Measurements from ENCODE around the gene FABP7. TPM values are rescaled to one million over a fixed set of nuclear protein-coding genes. Genes with fewer than 3 reads are reported as not detected.

The FABP7 gene
- total RNA-seq, 1 experiment from 2014 or later = 0.28 TPM

DNA sequence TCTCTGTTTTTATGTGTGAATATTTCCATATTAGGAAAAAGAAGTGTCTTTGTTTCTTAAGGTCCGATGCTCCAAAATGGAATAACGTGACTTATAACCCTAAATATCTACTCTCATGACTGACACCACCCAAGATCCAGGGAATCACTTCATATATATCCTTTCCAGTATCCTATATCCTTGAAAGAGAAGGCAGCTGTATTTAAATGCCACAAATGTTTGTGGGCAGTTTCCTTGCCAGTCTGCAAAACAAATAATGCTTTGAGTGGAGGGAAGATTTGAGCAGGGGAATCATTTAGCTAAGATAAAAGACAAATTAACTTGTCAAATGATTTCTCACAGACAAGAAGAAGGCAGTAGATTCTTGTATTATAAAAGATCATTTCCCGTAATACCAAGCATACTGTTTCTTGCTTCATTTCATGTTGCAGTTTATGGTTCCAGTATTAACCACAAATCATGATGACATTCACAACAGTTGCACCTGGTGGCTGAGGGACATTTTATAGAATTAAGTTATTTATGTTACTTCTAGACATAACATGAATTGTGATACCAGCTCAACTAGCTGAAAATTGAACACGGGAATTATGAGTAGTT, 30.0 kb upstream of the FABP7 start:
- Histone ChIP-seq H3K4me3 (ENCODE audit: insufficient read depth, low read depth, low read length) (no peak overlapping the region), H3K27me3 (ENCODE audit: control insufficient read depth, insufficient read depth, low read length) (peaks cover 38% of the 10 kb centered on the region), H3K36me3 (replicated peaks; ENCODE audit: control insufficient read depth, insufficient read depth, low read length) (no peaks in the 10 kb centered on the region)
- no peak for DNase-seq

DNA sequence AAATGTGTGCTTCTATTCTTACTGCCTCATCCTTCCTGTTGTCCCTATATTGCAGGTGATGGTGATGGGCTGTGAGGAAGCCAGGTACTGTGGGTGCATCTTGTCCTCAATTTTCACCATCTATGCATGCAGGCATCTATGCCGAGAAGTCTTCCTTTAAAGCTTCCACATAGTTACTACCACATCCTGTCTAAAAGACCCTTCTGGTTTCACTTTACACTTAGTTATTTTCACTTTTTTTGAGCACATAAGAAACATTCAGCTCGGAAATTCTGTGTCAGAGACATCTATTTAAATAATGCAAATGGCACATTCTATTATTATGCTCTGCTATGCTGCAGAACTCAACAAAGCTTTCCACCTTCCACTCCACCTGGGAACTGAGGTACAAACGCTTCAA, 28.2 kb upstream of the FABP7 start:
- DNase-seq = no peak
- no peaks in the 10 kb centered on the region for H3K36me3 ChIP-seq (replicated peaks; ENCODE audit: control insufficient read depth, insufficient read depth, low read length)
- H3K27me3 ChIP-seq (ENCODE audit: control insufficient read depth, insufficient read depth, low read length) = peaks cover 44% of the 10 kb centered on the region
- no peak overlapping the region for H3K4me3 ChIP-seq (ENCODE audit: insufficient read depth, low read depth, low read length)

DNA sequence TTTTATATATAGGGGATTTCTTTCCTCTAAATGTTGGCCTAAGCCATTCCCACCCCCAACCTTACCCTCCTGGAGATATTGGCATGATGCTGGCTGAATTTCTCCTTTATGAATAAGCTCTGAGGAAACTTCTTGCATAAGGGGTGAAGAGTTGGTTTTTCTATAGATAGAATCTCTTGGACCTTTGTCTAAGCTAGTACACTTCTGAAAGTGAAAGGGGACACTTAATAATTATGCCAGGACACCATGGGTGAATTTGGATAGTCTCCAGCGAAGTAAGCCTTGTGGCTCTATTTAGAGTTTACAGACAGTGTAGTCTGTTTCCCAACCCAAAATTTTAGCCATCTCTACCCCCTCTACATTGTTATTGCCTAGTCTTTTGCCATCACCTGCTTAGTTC, 27.1 kb upstream of the FABP7 start:
- no peaks in the 10 kb centered on the region for H3K36me3 ChIP-seq (replicated peaks; ENCODE audit: control insufficient read depth, insufficient read depth, low read length)
- H3K27me3 ChIP-seq (ENCODE audit: control insufficient read depth, insufficient read depth, low read length) = peaks cover 55% of the 10 kb centered on the region
- no peak overlapping the region for H3K4me3 ChIP-seq (ENCODE audit: insufficient read depth, low read depth, low read length)
- no peak for DNase-seq

DNA sequence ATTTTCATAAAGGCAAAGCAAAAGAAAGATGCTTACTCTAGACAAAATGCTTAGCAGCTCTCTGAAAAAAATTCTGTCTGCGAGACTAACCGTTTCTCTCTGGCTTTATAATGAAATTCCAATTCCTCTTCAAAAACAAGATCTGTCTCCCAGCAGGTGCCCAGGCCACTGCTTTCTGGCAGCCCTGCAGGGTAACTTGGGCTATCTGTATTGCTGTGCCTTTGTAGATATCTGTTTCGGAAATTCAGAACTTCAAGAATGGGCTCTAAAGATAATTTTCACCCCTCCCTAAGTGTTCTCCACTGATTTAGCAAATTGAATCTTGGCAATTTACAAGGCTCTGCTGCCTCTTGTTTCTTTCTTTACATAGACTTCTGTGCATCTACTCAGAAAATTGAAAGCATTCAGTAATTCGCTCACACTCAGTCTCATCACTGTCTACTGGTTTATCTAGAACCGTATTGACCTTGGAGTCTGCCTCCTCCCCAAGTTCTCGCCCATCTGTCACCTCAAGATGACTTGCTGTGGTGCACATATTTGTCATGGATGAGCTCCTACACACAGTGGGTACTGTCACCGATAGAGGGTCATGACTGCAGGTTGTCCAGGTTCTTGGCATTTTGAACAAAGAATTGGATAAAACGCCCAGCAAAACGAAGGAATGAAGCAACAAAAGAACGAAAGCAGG, 26.4 kb upstream of the FABP7 start:
- Histone ChIP-seq H3K4me3 (ENCODE audit: insufficient read depth, low read depth, low read length) (no peak overlapping the region), H3K27me3 (ENCODE audit: control insufficient read depth, insufficient read depth, low read length) (peaks cover 59% of the 10 kb centered on the region), H3K36me3 (replicated peaks; ENCODE audit: control insufficient read depth, insufficient read depth, low read length) (no peaks in the 10 kb centered on the region)
- peak; percentile 24 for DNase-seq

DNA sequence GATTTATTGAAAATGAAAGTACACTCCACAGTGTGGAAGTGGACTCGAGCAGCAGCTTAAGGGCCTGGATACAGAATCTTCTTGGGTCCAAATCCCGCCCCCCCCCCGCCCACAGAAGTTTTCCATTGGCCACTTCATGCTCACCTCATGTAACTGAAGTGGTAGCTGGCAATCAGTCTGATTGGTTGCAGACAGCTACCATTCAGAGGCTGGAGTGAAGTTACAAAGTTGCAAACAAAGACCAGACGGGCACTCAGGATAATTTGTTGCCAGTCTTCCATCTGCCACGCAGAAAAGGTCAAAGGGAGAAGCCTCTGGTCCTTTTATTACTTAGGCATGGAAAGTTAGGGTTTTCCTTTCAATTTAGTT, 25.8 kb upstream of the FABP7 start:
- peaks cover 63% of the 10 kb centered on the region for H3K27me3 ChIP-seq (ENCODE audit: control insufficient read depth, insufficient read depth, low read length)
- no peaks in the 10 kb centered on the region for H3K36me3 ChIP-seq (replicated peaks; ENCODE audit: control insufficient read depth, insufficient read depth, low read length)
- no peak overlapping the region for H3K4me3 ChIP-seq (ENCODE audit: insufficient read depth, low read depth, low read length)

DNA sequence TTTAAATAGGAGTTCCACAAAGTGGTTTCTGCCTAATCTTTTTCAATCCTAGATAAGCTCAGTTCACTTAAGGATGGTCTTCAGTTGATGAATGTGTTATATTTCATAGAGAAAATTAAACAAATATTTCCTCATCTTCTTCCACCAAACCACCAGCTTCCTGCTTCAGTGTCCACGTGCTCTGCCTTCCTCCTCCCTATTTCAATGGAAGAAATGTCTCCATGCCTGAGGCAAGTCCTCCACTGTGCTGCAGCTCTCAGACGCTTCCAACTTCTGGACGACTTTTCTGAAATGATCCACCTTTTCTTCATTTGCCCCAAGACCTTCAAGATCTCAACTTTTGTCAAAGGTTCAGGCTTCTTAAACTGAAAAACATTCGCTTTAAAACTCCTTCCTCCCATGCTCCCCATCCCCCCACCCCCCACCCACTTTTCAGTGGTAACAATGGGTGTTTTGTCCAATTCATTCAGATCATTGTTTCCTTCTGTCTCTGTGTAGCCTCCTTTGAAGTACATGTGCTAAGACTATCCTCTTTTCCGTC, 25.3 kb upstream of the FABP7 start:
- H3K27me3 ChIP-seq (ENCODE audit: control insufficient read depth, insufficient read depth, low read length) = peaks cover 68% of the 10 kb centered on the region
- H3K36me3 ChIP-seq (replicated peaks; ENCODE audit: control insufficient read depth, insufficient read depth, low read length) = no peaks in the 10 kb centered on the region
- no peak for DNase-seq
- H3K4me3 ChIP-seq (ENCODE audit: insufficient read depth, low read depth, low read length) = no peak overlapping the region

More for the DNA sequence above, 25.8 kb upstream of the FABP7 start:
- DNase-seq = no peak

DNA sequence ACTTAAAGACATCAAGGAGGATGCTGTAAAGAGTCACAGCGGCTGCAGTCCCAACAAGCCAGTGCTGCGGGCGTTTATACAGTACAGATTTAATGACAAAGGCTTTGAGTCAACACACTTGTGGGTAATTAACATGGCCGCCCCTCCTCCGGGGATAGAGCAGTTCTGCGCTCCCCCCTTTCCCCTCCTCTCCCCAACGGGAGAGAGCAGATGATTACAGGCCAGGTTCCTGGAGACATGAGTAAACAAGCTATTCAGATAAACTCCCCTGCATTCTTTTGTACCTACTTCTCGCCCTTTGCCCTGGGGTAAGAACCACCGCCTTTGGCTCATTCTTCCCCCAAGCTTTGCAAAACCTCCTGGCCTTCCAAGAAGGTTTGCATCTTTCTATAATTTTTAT, 23.6 kb upstream of the FABP7 start:
- no peak for DNase-seq
- Histone ChIP-seq H3K36me3 (replicated peaks; ENCODE audit: control insufficient read depth, insufficient read depth, low read length) (no peaks in the 10 kb centered on the region), H3K4me3 (ENCODE audit: insufficient read depth, low read depth, low read length) (no peak overlapping the region), H3K27me3 (ENCODE audit: control insufficient read depth, insufficient read depth, low read length) (peaks cover 71% of the 10 kb centered on the region)

DNA sequence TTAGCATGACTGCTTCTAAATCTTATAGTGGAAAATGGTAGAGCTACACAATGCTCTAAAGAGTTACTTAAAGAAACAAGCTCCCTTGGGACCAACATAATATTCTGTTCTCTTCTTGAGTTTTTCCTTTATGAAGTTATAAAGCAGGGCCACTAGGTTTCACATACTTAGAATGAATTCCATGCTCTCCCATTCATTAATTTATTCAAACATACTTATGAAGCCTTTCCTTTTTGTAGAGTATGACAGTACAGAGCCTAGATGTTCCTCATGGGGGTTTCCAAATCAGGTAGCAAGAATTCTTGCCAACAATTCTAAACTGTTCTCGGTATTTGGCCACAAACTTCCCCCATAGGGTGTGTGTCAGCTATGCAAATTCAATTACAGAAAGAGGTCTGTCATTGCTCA, 20.6 kb upstream of the FABP7 start:
- H3K27me3 ChIP-seq (ENCODE audit: control insufficient read depth, insufficient read depth, low read length) = peaks cover 54% of the 10 kb centered on the region
- H3K36me3 ChIP-seq (replicated peaks; ENCODE audit: control insufficient read depth, insufficient read depth, low read length) = no peaks in the 10 kb centered on the region
- no peak overlapping the region for H3K4me3 ChIP-seq (ENCODE audit: insufficient read depth, low read depth, low read length)
- no peak for DNase-seq

DNA sequence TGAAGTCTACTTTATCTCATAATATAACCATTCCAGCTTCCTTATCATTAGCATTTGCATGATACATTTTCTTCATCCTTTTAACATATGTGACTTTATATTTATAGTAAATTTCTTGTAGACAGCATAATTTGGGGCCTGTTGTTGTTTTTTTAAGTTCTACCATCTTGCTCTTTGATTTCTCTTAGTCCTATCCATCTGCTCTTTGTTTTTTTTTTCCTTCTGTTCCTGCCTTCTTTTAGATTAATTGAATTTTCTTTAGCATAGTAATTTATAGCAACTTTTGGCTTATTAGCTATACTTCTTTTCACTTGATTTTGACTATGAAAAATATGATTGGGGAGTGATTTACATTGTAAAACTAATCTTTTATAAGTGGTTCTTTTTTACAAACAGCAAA, 19.2 kb upstream of the FABP7 start:
- no peak for DNase-seq
- Histone ChIP-seq H3K36me3 (replicated peaks; ENCODE audit: control insufficient read depth, insufficient read depth, low read length) (no peaks in the 10 kb centered on the region), H3K27me3 (ENCODE audit: control insufficient read depth, insufficient read depth, low read length) (peaks cover 42% of the 10 kb centered on the region), H3K4me3 (ENCODE audit: insufficient read depth, low read depth, low read length) (no peak overlapping the region)

DNA sequence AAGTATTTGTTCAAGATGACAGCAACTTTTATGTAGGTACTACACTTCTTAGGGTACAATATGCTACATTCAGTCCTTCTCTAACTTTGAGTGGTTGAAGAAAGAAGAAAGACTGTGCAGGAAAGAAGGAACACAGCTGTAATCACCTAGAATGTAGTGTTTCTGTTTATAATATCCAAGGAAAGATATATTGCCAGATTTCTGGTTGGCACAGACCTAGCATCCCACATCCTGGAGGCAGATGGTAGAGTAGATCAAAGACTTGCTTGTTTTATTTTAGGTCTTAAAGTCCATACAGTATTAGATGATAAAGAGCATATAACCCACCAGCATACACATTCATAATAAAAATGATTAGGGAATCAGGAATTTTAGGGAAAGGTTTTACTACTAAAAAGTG, 13.3 kb upstream of the FABP7 start:
- H3K36me3 ChIP-seq (replicated peaks; ENCODE audit: control insufficient read depth, insufficient read depth, low read length) = no peaks in the 10 kb centered on the region
- no peak overlapping the region for H3K4me3 ChIP-seq (ENCODE audit: insufficient read depth, low read depth, low read length)
- DNase-seq = no peak
- peaks cover 8% of the 10 kb centered on the region; the same call in 1 of the 2 replicates for H3K27me3 ChIP-seq (ENCODE audit: control insufficient read depth, insufficient read depth, low read length)

DNA sequence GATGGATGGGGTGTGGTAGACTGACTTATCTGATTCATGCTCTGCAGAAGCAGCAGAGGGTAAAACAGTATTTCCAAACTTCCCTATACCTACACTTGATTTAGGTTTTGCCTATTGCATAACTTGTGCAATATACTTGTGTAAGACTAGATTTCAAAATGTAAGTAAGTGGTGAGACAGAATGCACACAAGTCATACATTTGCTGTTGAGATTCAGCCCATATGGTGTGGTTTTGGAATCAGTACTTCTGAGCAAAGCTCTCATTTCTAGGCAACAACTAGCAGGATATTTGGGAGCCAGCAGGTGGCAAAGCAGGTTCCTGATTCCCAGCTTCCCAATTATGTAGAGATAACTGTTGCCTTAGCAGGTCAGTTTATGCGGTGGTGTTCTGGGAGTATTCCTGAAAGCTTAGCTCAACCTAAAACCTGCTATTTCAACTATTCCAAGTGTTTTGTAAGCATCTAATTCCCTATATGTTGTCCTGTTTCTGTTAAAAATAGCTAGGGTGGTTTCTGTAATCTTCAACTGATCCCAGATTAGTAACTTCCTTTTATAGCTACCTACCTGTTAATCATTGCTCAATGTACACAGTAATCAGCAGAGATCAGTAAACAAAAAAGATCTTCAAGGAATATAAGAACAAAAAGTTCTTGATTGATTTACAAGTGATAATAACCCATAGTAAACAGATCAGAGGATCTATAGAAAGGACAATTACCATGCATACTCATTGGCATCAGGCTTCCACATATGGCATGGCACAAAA, 8.5 kb upstream of the FABP7 start:
- Histone ChIP-seq H3K27me3 (ENCODE audit: control insufficient read depth, insufficient read depth, low read length) (peaks cover 2% of the 10 kb centered on the region; the same call in 1 of the 2 replicates), H3K4me3 (ENCODE audit: insufficient read depth, low read depth, low read length) (no peak overlapping the region), H3K36me3 (replicated peaks; ENCODE audit: control insufficient read depth, insufficient read depth, low read length) (no peaks in the 10 kb centered on the region)
- no peak for DNase-seq

DNA sequence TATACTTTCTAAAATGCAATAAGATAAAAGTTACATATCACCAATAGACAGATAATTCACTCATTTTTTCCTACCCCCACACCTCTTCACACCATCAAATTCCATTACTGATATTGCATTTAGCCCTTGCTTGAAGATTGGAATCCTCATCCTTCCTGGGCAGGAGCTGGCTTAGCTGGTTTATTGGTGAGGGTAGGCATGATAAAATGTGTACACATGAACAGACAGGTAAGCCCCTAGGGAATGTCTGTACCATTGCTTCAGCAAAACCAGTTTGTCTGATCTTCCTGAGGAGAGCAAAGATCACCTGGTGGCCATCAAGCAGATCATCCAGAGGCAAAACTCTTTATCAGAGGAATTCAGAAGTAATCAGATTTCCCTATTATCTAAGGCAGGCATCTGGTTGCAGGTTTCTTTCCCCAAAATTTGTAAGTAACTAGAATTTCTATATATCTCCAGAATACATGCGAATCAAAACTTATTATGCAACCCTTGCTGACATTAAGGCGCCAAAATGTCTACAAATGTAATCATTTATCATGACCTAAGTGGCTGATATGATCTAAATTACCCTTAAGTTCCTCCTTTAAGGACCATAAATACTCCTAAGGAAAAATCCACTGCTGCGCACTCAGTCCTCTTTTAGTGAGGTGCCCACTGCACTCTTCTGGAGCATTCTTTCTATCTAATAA, 6.6 kb upstream of the FABP7 start:
- Histone ChIP-seq H3K4me3 (ENCODE audit: insufficient read depth, low read depth, low read length) (no peak overlapping the region), H3K36me3 (replicated peaks; ENCODE audit: control insufficient read depth, insufficient read depth, low read length) (no peaks in the 10 kb centered on the region), H3K27me3 (ENCODE audit: control insufficient read depth, insufficient read depth, low read length) (no peaks in the 10 kb centered on the region; the same call in 1 of the 2 replicates)
- no peak for DNase-seq

DNA sequence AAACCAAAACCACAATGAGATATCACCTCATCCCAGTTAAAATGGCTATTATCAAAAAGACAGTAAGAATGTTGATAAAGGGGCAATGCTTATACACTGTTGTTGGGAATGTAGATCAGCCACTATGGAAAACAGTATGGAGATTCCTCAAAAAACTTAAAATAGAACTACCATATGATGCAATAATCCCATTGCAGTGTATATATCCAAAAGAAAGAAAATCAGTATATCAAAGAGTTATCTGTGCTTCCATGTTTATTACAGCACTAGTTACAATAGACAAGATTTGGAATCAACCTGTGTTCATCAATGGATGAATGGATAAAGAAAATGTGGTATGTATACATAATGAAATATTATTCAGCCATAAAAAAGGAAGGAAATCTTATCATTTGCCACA, 3.5 kb upstream of the FABP7 start:
- Histone ChIP-seq H3K36me3 (replicated peaks; ENCODE audit: control insufficient read depth, insufficient read depth, low read length) (no peaks in the 10 kb centered on the region), H3K4me3 (ENCODE audit: insufficient read depth, low read depth, low read length) (no peak overlapping the region), H3K27me3 (ENCODE audit: control insufficient read depth, insufficient read depth, low read length) (peaks cover 4% of the 10 kb centered on the region; the same call in 1 of the 2 replicates)
- no peak for DNase-seq

DNA sequence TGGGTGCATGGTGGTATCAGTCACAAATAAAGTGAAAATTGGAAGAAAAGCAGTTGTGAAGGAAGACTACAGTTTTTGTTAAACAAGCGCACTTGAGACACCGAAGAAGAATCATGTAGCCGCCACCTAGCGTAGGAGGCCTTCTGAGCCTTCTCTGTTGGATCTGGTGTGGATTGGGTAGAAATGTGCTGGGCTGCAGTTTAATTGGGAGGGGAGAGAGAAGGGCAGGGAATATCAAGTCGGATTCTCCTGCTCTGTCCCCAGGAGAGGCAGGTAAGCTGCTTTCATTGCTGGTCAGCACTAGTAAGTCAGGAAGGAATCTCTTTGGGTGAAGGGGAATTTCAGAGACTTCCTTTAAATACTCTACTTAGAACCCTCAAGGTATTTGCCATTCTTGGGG, 1.2 kb upstream of the FABP7 start:
- H3K36me3 ChIP-seq (replicated peaks; ENCODE audit: control insufficient read depth, insufficient read depth, low read length) = no peaks in the 10 kb centered on the region
- no peak overlapping the region for H3K4me3 ChIP-seq (ENCODE audit: insufficient read depth, low read depth, low read length)
- no peak for DNase-seq
- peaks cover 4% of the 10 kb centered on the region; the same call in 1 of the 2 replicates for H3K27me3 ChIP-seq (ENCODE audit: control insufficient read depth, insufficient read depth, low read length)
